NCI-H345 (cell line): ENCODE measurements around the gene DCLK1.

Experiments used
- DNase-seq: peaks from one replicate; lab custom pipeline; 2025; lab: John Stamatoyannopoulos, UW

The DCLK1 gene

DNA sequence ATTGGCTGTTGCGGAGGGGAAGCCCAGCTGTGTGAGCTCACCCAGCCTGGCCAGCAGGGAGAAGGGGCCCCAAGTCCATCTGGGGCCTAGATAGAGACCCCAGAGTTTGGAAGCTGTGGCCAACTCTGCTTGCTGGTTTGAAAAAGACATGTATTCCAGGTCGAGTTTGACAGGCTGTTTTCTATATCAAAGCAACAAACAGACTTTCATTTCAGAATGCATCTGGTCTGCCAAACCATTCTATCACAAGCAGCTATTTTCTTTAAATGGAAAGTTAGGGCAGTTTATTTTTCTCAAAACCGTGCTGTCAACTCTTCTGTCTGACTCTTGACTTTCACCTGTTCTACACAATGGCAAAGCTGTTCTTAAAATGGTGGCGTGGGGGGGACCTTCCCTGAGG lies 185.8 kb downstream of the DCLK1 start:
- no peak for DNase-seq

GRCh38 chr13:35941374-35941773 lies 189.8 kb downstream of the DCLK1 start:
- no peak for DNase-seq

DNA sequence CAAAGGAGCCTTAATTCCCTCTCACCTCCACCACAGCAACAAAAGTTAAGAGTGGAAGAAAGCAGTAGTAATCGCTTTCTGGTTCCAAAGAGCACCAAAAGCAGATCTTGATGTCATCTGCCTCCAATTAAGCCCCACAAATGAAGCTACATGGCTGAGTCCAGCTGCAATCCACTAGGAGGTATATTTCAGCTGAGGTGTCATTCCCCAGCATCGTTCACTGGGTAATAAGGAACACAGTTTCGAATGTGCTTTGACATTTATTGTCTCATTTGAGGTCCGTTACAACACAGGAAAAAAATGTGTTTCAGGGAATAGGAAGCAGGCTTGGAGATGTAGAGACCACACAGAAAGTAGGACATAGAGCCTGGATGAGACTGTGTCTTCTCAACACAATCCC lies 190.4 kb downstream of the DCLK1 start:
- no peak for DNase-seq

- no peak for DNase-seq
These were observed 194.8 kb downstream of the DCLK1 start for GRCh38 chr13:35936246-35936978.

GRCh38 chr13:35930665-35931631 lies 200.2 kb downstream of the DCLK1 start:
- no peak for DNase-seq

GRCh38 chr13:35927567-35928021 lies 203.6 kb downstream of the DCLK1 start:
- no peak for DNase-seq

GRCh38 chr13:35926859-35927530 lies 204.2 kb downstream of the DCLK1 start:
- DNase-seq = no peak

- no peak for DNase-seq
These were observed 205.5 kb downstream of the DCLK1 start for GRCh38 chr13:35925669-35926068.

- peak; percentile 2 for DNase-seq
These were observed 207.8 kb downstream of the DCLK1 start for GRCh38 chr13:35923347-35923746.

GRCh38 chr13:35920816-35921215 lies 210.4 kb downstream of the DCLK1 start:
- no peak for DNase-seq

- DNase-seq = no peak
These were observed 213.1 kb downstream of the DCLK1 start for GRCh38 chr13:35917942-35918645.

GRCh38 chr13:35917252-35917941 lies 213.8 kb downstream of the DCLK1 start:
- no peak for DNase-seq

DNA sequence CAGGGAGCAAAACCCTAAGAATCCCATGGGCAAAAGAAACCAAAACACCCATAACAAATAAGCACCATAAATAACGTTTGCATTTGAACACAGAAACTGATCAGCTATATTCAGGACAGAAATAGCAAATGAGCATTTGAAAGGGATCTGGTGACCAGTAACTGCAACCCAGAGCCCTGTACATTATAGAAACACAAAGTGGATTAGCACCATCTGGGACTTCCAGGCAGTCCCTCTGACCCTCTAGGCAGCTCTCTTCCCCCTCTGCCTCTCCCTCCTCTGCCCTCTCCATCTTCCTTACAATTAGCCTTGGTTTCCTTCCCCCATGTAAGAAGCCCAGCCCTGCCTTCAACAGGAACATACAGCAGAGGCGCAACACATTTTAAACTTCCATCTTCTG lies 215.0 kb downstream of the DCLK1 start:
- no peak for DNase-seq

GRCh38 chr13:35914662-35915061 lies 216.5 kb downstream of the DCLK1 start:
- DNase-seq = no peak

DNA sequence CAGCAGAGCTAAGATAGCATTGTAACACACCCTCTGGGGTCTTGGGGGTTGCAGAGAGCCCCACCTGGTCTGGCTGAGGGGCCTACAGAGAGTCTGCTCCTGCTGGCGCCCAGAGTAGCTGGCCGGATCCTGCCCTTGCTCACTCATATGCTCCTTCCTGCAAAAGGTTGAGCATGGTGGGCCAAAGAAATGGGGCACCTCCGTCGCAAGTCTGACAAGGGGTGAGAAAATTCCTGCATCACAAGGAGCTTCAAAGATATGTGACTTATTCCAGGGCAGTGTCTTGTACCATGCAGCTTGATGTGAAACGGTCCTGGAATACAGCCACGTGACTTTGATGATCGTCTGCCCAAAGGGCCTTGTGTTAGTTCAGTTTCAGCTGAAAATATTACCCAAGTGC lies 218.3 kb downstream of the DCLK1 start:
- no peak for DNase-seq

- DNase-seq = no peak
These were observed 221.2 kb downstream of the DCLK1 start for GRCh38 chr13:35909837-35910540.

DNA sequence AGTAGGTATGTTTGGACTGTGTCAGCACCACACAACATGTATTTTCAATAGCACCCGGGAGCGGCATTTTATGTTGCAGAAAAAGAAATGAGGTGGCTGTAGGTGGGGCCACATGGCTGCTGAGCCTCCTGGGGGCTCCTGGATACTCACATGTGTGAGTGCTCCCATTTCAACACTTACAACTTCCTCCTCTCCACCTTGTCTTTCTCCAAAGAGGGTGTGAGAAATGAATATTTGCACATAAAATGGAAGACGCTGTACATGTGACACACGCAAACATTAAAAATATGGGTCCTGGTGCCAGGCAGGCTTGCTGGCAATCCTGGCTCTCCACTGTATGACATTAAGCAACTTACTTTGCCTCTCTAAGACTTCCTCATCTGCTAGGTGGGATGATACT lies 222.1 kb downstream of the DCLK1 start:
- DNase-seq = no peak

- DNase-seq = no peak
These were observed 223.0 kb downstream of the DCLK1 start for GRCh38 chr13:35908226-35908625.

DNA sequence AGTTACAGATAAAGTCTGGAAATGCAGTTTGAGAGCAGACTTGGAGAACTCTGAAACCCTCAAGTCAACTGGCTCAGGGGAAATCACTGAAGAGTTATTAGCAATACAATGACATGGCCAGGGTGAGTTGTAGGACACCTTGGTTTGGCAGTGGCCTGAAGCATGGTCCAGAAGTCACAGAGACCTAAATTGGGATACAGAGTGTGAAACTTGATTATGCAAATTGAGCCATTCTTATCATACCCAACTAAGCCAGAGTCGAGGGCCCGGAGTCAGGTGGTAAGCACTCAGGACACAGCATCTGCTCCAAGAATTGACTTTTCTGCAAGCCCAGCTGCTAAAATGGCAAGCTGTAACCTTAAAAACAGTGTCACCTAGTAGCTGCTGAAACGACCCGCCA lies 224.5 kb downstream of the DCLK1 start:
- DNase-seq = no peak

DNA sequence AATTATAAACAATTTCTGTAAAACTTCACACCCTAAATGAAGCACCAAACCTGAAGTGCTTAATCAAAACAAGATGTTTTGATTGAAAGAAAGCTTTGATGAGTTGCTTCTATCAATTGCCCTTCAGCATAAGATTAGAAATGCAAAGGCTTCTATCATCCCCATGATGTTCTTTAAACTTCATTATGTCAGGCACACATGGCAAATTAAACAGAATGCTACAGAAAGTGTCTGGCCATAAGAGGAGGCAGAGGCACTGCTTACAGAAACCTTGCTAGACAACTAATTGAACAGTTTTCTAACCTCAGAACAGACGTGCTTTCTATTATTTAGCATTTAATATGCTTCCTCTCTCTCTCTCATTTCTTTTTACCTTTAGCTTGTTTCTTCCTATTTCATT lies 228.1 kb downstream of the DCLK1 start:
- no peak for DNase-seq

- DNase-seq = no peak
These were observed 233.1 kb downstream of the DCLK1 start for GRCh38 chr13:35898041-35898440.
